DND-41 (cell line): Measurements from ENCODE around the gene STAMBPL1.

Experiments
- ATAC-seq: fragments of 200-7000 bp; cut with Tn5 transposase; 3 replicates; pipeline ENCODE4 v1.9.1; 2021; ENCODE audit warnings: low read depth; ENCODE audit not compliant: insufficient read depth
- DNase-seq: peaks from one replicate; pipeline ENCODE4 v3.0.0-alpha.2; 2020
- H2AFZ ChIP-seq: 2 replicates; pipeline ENCODE4 v1.6.0; 2012; ENCODE audit warnings: low read depth, low read length
- H3K27ac ChIP-seq: 2 replicates; pipeline ENCODE4 v1.5.1; 2012; ENCODE audit warnings: low read length, inconsistent platforms
- H3K27me3 ChIP-seq: fragments of 200-600 bp; sonication (generic); 2 replicates; pipeline ENCODE4 v1.6.0; 2012; ENCODE audit warnings: low read length, mild to moderate bottlenecking, inconsistent platforms; ENCODE audit not compliant: insufficient read depth, poor library complexity
- H3K36me3 ChIP-seq: 2 replicates; pipeline ENCODE4 v1.5.1; 2012; ENCODE audit warnings: low read length, inconsistent platforms; ENCODE audit not compliant: insufficient read depth
- H3K4me1 ChIP-seq: 2 replicates; pipeline ENCODE4 v1.5.1; 2012; ENCODE audit warnings: mild to moderate bottlenecking, low read length; ENCODE audit not compliant: insufficient read depth
- H3K4me2 ChIP-seq: 2 replicates; pipeline ENCODE4 v1.6.0; 2012; ENCODE audit warnings: mild to moderate bottlenecking, moderate library complexity, low read length, inconsistent platforms; ENCODE audit not compliant: insufficient read depth
- H3K4me3 ChIP-seq, 2 experiments: fragments of 200-600 bp in 1 of 2; shearing (Covaris generic) in 1 of 2; 2 replicates each; pipeline ENCODE4 v1.5.1; 2012 to 2016; ENCODE audit warnings: inconsistent platforms in 2 of 2, low read length in 2 of 2, mild to moderate bottlenecking in 2 of 2, low read depth in 1 of 2, moderate library complexity in 1 of 2
- H3K79me2 ChIP-seq: 2 replicates; pipeline ENCODE4 v1.6.0; 2012; ENCODE audit warnings: low read length, inconsistent platforms; ENCODE audit not compliant: insufficient read depth
- H3K9ac ChIP-seq: 2 replicates; pipeline ENCODE4 v1.6.0; 2012; ENCODE audit warnings: low read depth, mild to moderate bottlenecking, inconsistent platforms, low read length, moderate library complexity
- H3K9me3 ChIP-seq: 2 replicates; pipeline ENCODE4 v1.5.1; 2012; ENCODE audit warnings: low read length, moderate library complexity, mild to moderate bottlenecking, inconsistent platforms; ENCODE audit not compliant: insufficient read depth, severe bottlenecking
- H4K20me1 ChIP-seq: 2 replicates; pipeline ENCODE4 v1.6.0; 2012; ENCODE audit warnings: low read length; ENCODE audit not compliant: insufficient read depth
- EZH2 ChIP-seq: IDR thresholded peaks from 3 replicates; pipeline ENCODE4 v1.6.1; 2012; ENCODE audit warnings: borderline replicate concordance, low read depth, mild to moderate bottlenecking, moderate library complexity, low read length, inconsistent platforms; ENCODE audit not compliant: severe bottlenecking
- TF ChIP-seq, protein P1 (sequence below): IDR thresholded peaks from 2 replicates; pipeline ENCODE4 v1.5.1; 2012; ENCODE audit warnings: borderline replicate concordance, low read length, moderate library complexity, mild to moderate bottlenecking; ENCODE audit not compliant: poor library complexity, severe bottlenecking; ENCODE audit errors: extremely low read depth

Gene STAMBPL1

DNA sequence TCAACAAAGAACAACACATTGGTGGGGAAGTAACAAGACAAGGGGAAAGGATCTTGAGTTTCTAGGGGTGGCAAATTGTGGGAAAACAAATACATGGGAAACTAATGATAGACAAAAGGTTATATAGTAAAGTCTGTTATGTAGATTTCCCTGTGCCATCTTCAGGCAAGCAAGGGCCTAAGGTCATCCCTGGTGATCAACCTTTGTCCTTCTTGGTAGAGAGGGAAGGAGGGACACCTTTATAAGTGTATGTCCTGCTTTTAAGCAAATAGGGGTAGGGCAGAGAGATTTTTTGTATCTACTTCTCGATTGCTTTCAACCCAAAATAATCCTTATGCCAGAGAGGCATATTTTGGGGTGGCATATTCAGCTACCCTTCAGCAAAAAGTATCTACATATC is 84.3 kb downstream of the STAMBPL1 start:
- no peak overlapping the region for H2AFZ ChIP-seq
- no peak overlapping the region for H3K27ac ChIP-seq
- no peaks in the 10 kb centered on the region for H3K79me2 ChIP-seq
- no peaks in the 10 kb centered on the region for H3K27me3 ChIP-seq
- TF ChIP-seq, protein P1, sequence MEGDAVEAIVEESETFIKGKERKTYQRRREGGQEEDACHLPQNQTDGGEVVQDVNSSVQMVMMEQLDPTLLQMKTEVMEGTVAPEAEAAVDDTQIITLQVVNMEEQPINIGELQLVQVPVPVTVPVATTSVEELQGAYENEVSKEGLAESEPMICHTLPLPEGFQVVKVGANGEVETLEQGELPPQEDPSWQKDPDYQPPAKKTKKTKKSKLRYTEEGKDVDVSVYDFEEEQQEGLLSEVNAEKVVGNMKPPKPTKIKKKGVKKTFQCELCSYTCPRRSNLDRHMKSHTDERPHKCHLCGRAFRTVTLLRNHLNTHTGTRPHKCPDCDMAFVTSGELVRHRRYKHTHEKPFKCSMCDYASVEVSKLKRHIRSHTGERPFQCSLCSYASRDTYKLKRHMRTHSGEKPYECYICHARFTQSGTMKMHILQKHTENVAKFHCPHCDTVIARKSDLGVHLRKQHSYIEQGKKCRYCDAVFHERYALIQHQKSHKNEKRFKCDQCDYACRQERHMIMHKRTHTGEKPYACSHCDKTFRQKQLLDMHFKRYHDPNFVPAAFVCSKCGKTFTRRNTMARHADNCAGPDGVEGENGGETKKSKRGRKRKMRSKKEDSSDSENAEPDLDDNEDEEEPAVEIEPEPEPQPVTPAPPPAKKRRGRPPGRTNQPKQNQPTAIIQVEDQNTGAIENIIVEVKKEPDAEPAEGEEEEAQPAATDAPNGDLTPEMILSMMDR: no peak
- no peak for TF ChIP-seq EZH2
- H3K4me2 ChIP-seq: no peak overlapping the region
- no peak overlapping the region for H3K4me3 ChIP-seq
- DNase-seq (no peak), ATAC-seq (no peak)
- no peaks in the 10 kb centered on the region for H3K9me3 ChIP-seq
- no peaks in the 10 kb centered on the region for H4K20me1 ChIP-seq
- no peaks in the 10 kb centered on the region for H3K36me3 ChIP-seq
- peaks cover 10% of the 10 kb centered on the region for H3K4me1 ChIP-seq
- no peak overlapping the region for H3K9ac ChIP-seq

DNA sequence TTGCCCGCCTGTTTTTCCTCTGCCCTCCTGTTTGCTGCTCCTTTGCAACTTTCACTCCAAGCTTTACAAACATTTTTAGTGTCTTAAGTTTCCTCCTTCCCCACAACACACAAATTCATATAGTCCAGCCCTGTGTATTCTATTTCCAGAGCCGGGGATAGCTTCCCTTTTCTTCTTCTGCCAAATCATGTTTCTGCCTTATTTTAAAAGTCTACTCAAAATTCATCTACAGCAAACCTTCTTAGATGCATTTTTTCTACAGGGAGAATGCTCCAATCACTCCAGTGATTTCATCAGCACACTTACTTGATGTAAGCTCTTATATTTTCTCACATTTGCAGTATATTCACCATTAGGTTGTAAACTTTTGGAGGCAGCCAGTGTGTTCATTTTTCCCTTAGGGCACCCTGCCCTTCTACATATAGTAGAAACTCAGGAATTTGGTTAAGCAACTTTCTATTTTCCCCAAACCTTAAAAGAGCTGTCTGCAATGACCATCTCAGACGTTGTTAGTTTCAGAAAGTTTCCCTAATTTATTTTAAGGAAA is 84.9 kb downstream of the STAMBPL1 start:
- Histone ChIP-seq H3K27ac (no peak overlapping the region), H3K9me3 (no peaks in the 10 kb centered on the region)

DNA sequence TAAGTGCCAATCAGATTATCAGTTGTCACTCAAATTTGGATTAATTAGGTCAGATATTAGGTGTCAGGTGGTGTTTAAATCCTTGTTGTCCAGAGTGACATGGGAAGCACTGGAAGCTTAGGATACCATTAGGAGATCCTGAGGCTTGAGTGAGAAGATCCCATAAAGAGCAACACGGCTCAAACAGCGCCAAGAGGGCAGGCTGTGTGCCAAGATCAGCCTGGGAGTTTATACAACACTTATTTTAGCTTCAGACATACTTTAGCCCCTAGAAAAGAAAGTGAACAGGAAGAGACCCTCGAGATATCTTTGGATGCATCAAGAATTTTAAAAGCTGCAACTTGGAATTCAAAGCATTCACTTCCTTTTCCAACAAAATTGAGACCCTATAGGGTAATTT is 86.8 kb downstream of the STAMBPL1 start:
- no peaks in the 10 kb centered on the region for H3K36me3 ChIP-seq
- H3K4me3 ChIP-seq: no peak overlapping the region
- ATAC-seq (no peak), DNase-seq (no peak)
- H3K4me1 ChIP-seq: peaks cover 9% of the 10 kb centered on the region
- H3K9me3 ChIP-seq: no peaks in the 10 kb centered on the region
- H4K20me1 ChIP-seq: no peaks in the 10 kb centered on the region
- H2AFZ ChIP-seq: no peak overlapping the region
- H3K27ac ChIP-seq: no peak overlapping the region
- H3K79me2 ChIP-seq: no peaks in the 10 kb centered on the region
- H3K4me2 ChIP-seq: no peak overlapping the region
- H3K27me3 ChIP-seq: no peaks in the 10 kb centered on the region
- no peak overlapping the region for H3K9ac ChIP-seq
- no peak for TF ChIP-seq EZH2
- TF ChIP-seq, protein P1: no peak

More for the DNA sequence above, 84.9 kb downstream of the STAMBPL1 start:
- no peaks in the 10 kb centered on the region for H3K27me3 ChIP-seq
- TF ChIP-seq EZH2: no peak
- TF ChIP-seq, protein P1: no peak
- H2AFZ ChIP-seq: no peak overlapping the region
- peaks cover 10% of the 10 kb centered on the region for H3K4me1 ChIP-seq
- no peaks in the 10 kb centered on the region for H4K20me1 ChIP-seq
- H3K79me2 ChIP-seq: no peaks in the 10 kb centered on the region
- no peak overlapping the region for H3K4me2 ChIP-seq
- H3K9ac ChIP-seq: no peak overlapping the region
- H3K4me3 ChIP-seq: no peak overlapping the region
- H3K36me3 ChIP-seq: no peaks in the 10 kb centered on the region
- ATAC-seq (no peak), DNase-seq (no peak)

DNA sequence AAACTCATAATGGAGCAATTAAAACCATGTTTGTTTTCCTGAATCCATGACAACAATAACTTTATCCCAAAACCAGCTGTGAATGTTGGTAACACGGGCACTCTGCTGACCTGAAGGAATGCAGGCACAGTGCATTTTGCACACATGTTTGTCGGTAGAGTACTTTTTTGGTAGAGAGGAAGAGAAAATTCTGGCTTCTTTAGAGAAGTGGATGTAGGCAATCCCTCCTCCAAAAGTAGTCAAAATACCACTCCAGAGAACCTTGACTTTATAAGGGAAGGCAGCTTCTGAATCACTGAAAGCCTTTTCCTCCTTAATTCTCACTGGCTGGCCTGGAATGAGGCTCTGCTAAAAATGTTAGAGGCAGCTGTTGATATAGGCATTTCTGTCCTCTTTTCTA is 88.3 kb downstream of the STAMBPL1 start:
- no peak for DNase-seq
- TF ChIP-seq EZH2: no peak
- TF ChIP-seq, protein P1: no peak

More for the DNA sequence above, 88.3 kb downstream of the STAMBPL1 start:
- H3K4me2 ChIP-seq: no peak overlapping the region
- no peak overlapping the region for H2AFZ ChIP-seq
- no peaks in the 10 kb centered on the region for H4K20me1 ChIP-seq
- H3K79me2 ChIP-seq: no peaks in the 10 kb centered on the region
- no peaks in the 10 kb centered on the region for H3K36me3 ChIP-seq
- H3K27me3 ChIP-seq: no peaks in the 10 kb centered on the region
- no peaks in the 10 kb centered on the region for H3K9me3 ChIP-seq
- H3K4me3 ChIP-seq: no peak overlapping the region
- H3K9ac ChIP-seq: no peak overlapping the region
- H3K27ac ChIP-seq: no peak overlapping the region
- ATAC-seq: no peak
- H3K4me1 ChIP-seq: no peaks in the 10 kb centered on the region
